Neuronal stem cell (in vitro differentiated cells): ENCODE results near the gene FFAR1.

Experiments used
- DNase-seq: peaks from one replicate; pipeline ENCODE4 v3.0.0-alpha.2; 2013; ENCODE audit warnings: low spot score
- H2AFZ ChIP-seq: one replicate; pipeline ENCODE4 v1.6.1; 2013; ENCODE audit warnings: mild to moderate bottlenecking, low read length, inconsistent platforms
- H2AK5ac ChIP-seq: 2 replicates; pipeline ENCODE4 v1.6.1; 2013; ENCODE audit warnings: low read depth, mild to moderate bottlenecking, inconsistent platforms, low read length, moderate library complexity, mixed read lengths
- H2BK120ac ChIP-seq: 2 replicates; pipeline ENCODE4 v1.6.1; 2013; ENCODE audit warnings: low read depth, mild to moderate bottlenecking, inconsistent platforms, low read length, moderate library complexity, mixed read lengths
- H2BK12ac ChIP-seq: one replicate; pipeline ENCODE4 v1.6.1; 2013; ENCODE audit warnings: low read length, inconsistent platforms
- H2BK15ac ChIP-seq: 2 replicates; pipeline ENCODE4 v1.6.1; 2013; ENCODE audit warnings: mild to moderate bottlenecking, low read length, inconsistent platforms, mixed read lengths
- H2BK5ac ChIP-seq: one replicate; pipeline ENCODE4 v1.6.1; 2013; ENCODE audit warnings: inconsistent platforms, mild to moderate bottlenecking, low read length, moderate library complexity
- H3K14ac ChIP-seq: one replicate; pipeline ENCODE4 v1.6.1; 2013; ENCODE audit warnings: low read length, inconsistent platforms
- H3K18ac ChIP-seq: 2 replicates; pipeline ENCODE4 v1.6.1; 2013; ENCODE audit warnings: low read length, inconsistent platforms
- H3K23ac ChIP-seq: 2 replicates; pipeline ENCODE4 v1.6.1; 2013; ENCODE audit warnings: low read depth, mild to moderate bottlenecking, mixed read lengths, low read length, inconsistent platforms; ENCODE audit not compliant: poor library complexity
- H3K27ac ChIP-seq: replicated peaks from 3 replicates; pipeline ENCODE4 v1.5.1; 2013; ENCODE audit warnings: low read length, inconsistent platforms
- H3K27me3 ChIP-seq, 3 experiments: 2 replicates each; pipeline ENCODE4 v1.6.1; 2013; ENCODE audit warnings: low read length in 3 of 3, mild to moderate bottlenecking in 2 of 3, inconsistent platforms in 1 of 3, low read depth in 1 of 3, mixed read lengths in 1 of 3, moderate library complexity in 1 of 3; ENCODE audit not compliant: control insufficient read depth in 3 of 3, insufficient read depth in 3 of 3
- H3K36me3 ChIP-seq, 2 donors: replicated peaks in 1 of 2; 2 replicates each; pipeline ENCODE4 v1.6.1; 2013; ENCODE audit warnings: low read length in 2 of 2; ENCODE audit not compliant: control insufficient read depth in 2 of 2, insufficient read depth in 2 of 2
- H3K4ac ChIP-seq: 2 replicates; pipeline ENCODE4 v1.6.1; 2013; ENCODE audit warnings: inconsistent platforms, mild to moderate bottlenecking, low read length, moderate library complexity
- H3K4me1 ChIP-seq, 2 donors: 1 replicate in 1 of 2; 2 replicates in 1 of 2; pipeline ENCODE4 v1.6.1; 2013; ENCODE audit warnings: low read length in 2 of 2, low read depth in 1 of 2; ENCODE audit not compliant: control insufficient read depth in 2 of 2, insufficient read depth in 1 of 2
- H3K4me2 ChIP-seq: one replicate; pipeline ENCODE4 v1.6.1; 2013; ENCODE audit warnings: mild to moderate bottlenecking, low read length, inconsistent platforms; ENCODE audit not compliant: insufficient read depth, poor library complexity, severe bottlenecking
- H3K4me3 ChIP-seq, 2 donors: 2 replicates each; pipeline ENCODE4 v1.5.1; 2013; ENCODE audit warnings: low read length in 2 of 2, mild to moderate bottlenecking in 2 of 2, inconsistent platforms in 1 of 2, moderate library complexity in 1 of 2
- H3K79me1 ChIP-seq: one replicate; pipeline ENCODE4 v1.6.1; 2013; ENCODE audit warnings: low read depth, mild to moderate bottlenecking, inconsistent platforms, low read length, moderate library complexity
- H3K9ac ChIP-seq: one replicate; pipeline ENCODE4 v1.6.1; 2013; ENCODE audit warnings: mild to moderate bottlenecking, low read depth, low read length, inconsistent platforms; ENCODE audit not compliant: poor library complexity
- H3K9me3 ChIP-seq, 2 donors: replicated peaks in 1 of 2; 2 replicates each; pipeline versions ENCODE3 to v1.6.1; 2013; ENCODE audit warnings: low read length in 2 of 2, mild to moderate bottlenecking in 2 of 2, inconsistent platforms in 1 of 2, low read depth in 1 of 2, mixed read lengths in 1 of 2, moderate library complexity in 1 of 2; ENCODE audit not compliant: control insufficient read depth in 2 of 2, insufficient read depth in 1 of 2
- H4K8ac ChIP-seq: one replicate; pipeline ENCODE4 v1.6.1; 2013; ENCODE audit warnings: low read depth, mild to moderate bottlenecking, inconsistent platforms, low read length, moderate library complexity
- H4K91ac ChIP-seq: one replicate; pipeline ENCODE4 v1.6.1; 2013; ENCODE audit warnings: low read length, low read depth, mild to moderate bottlenecking, inconsistent platforms; ENCODE audit not compliant: poor library complexity
- WGBS, 2 donors: extraction: QIAGEN DNeasy Blood & Tissue Kit; methylation state at CpG; one replicate each; pipeline ENCODE4 v1.1.7; 2013; ENCODE audit warnings: missing lambda C conversion rate in 2 of 2, mixed read lengths in 1 of 2; ENCODE audit not compliant: insufficient read length in 2 of 2, insufficient replicate concordance in 1 of 2; ENCODE audit errors: extremely low coverage in 2 of 2; 5-methylcytosine and 5-hydroxymethylcytosine counted together

The FFAR1 gene

GRCh38 chr19:35365303-35365702 is 17.6 kb downstream of the FFAR1 start:
- no peaks in the 10 kb centered on the region for H3K4me1 ChIP-seq
- no peak overlapping the region for H4K8ac ChIP-seq
- no peak for DNase-seq
- H3K4me2 ChIP-seq, result no peak overlapping the region
- no peak overlapping the region for H2AK5ac ChIP-seq
- H2AFZ ChIP-seq, result no peak overlapping the region
- H3K79me1 ChIP-seq, result no peaks in the 10 kb centered on the region
- no peak overlapping the region for H2BK12ac ChIP-seq
- no peak overlapping the region for H2BK5ac ChIP-seq
- H3K18ac ChIP-seq, result no peak overlapping the region
- H3K9me3 ChIP-seq, result no peaks in the 10 kb centered on the region
- H2BK120ac ChIP-seq, result no peak overlapping the region
- H2BK15ac ChIP-seq, result no peak overlapping the region
- no peak overlapping the region for H3K27ac ChIP-seq
- no peak overlapping the region for H3K23ac ChIP-seq
- no peak overlapping the region for H3K9ac ChIP-seq
- H3K4ac ChIP-seq, result no peak overlapping the region
- no peaks in the 10 kb centered on the region for H3K36me3 ChIP-seq
- H3K14ac ChIP-seq, result no peak overlapping the region
- H3K27me3 ChIP-seq, result no peaks in the 10 kb centered on the region
- H4K91ac ChIP-seq, result no peak overlapping the region
- no peak overlapping the region for H3K4me3 ChIP-seq
- WGBS, 2 donors, result no CpG with 5 or more reads among the region's 4 CpGs

- no peak overlapping the region for H2BK12ac ChIP-seq
- no peak overlapping the region for H3K14ac ChIP-seq
- no peak overlapping the region for H3K9ac ChIP-seq
- no peak overlapping the region for H4K8ac ChIP-seq
- H2BK5ac ChIP-seq, result no peak overlapping the region
- no peaks in the 10 kb centered on the region for H3K36me3 ChIP-seq
- no peaks in the 10 kb centered on the region for H3K79me1 ChIP-seq
- no CpG with 5 or more reads among the region's 1 CpG for WGBS, 2 donors
- H2AK5ac ChIP-seq, result no peak overlapping the region
- no peaks in the 10 kb centered on the region for H3K9me3 ChIP-seq
- no peak overlapping the region for H2BK120ac ChIP-seq
- H3K4me2 ChIP-seq, result no peak overlapping the region
- DNase-seq, result no peak
- no peak overlapping the region for H2BK15ac ChIP-seq
- no peak overlapping the region for H3K4ac ChIP-seq
- no peak overlapping the region for H3K27ac ChIP-seq
- H2AFZ ChIP-seq, result no peak overlapping the region
- no peak overlapping the region for H4K91ac ChIP-seq
- H3K4me3 ChIP-seq, result no peak overlapping the region
- H3K18ac ChIP-seq, result no peak overlapping the region
- H3K27me3 ChIP-seq, result no peaks in the 10 kb centered on the region
- no peaks in the 10 kb centered on the region for H3K4me1 ChIP-seq
- H3K23ac ChIP-seq, result no peak overlapping the region
Observed at GRCh38 chr19:35368378-35368777, 20.7 kb downstream of the FFAR1 start.

GRCh38 chr19:35369522-35369921 is 21.8 kb downstream of the FFAR1 start:
- H3K18ac ChIP-seq, result no peak overlapping the region
- H3K14ac ChIP-seq, result no peak overlapping the region
- H3K4ac ChIP-seq, result no peak overlapping the region
- no peaks in the 10 kb centered on the region for H3K79me1 ChIP-seq
- no peak overlapping the region for H4K91ac ChIP-seq
- no peaks in the 10 kb centered on the region for H3K4me1 ChIP-seq
- no peak overlapping the region for H3K27ac ChIP-seq
- no peak overlapping the region for H3K4me2 ChIP-seq
- no peak overlapping the region for H2BK15ac ChIP-seq
- H3K9me3 ChIP-seq, result no peaks in the 10 kb centered on the region
- no peak overlapping the region for H3K4me3 ChIP-seq
- no peak overlapping the region for H2BK12ac ChIP-seq
- no peak overlapping the region for H2BK120ac ChIP-seq
- H3K27me3 ChIP-seq, result no peaks in the 10 kb centered on the region
- DNase-seq, result no peak
- no peaks in the 10 kb centered on the region for H3K36me3 ChIP-seq
- no peak overlapping the region for H2AFZ ChIP-seq
- H2BK5ac ChIP-seq, result no peak overlapping the region
- no peak overlapping the region for H2AK5ac ChIP-seq
- no peak overlapping the region for H4K8ac ChIP-seq
- H3K9ac ChIP-seq, result no peak overlapping the region
- H3K23ac ChIP-seq, result no peak overlapping the region

GRCh38 chr19:35370722-35371121 is 23.0 kb downstream of the FFAR1 start, which contains the start of gene GPR42:
TSS of gene GPR42 (plus strand) at chr19:35371068. CDS start at chr19:35371360, 292 bp downstream.
- no peak within 1 kb of the TSS for H3K14ac ChIP-seq
- H3K79me1 ChIP-seq, result no peaks in the 10 kb centered on the region
- H2AFZ ChIP-seq, result no peak within 1 kb of the TSS
- no peaks in the 10 kb centered on the region for H3K27me3 ChIP-seq
- no peak within 1 kb of the TSS for H2BK12ac ChIP-seq
- no peak within 1 kb of the TSS for H2BK5ac ChIP-seq
- H3K4ac ChIP-seq, result no peak within 1 kb of the TSS
- no peak within 1 kb of the TSS for H2BK120ac ChIP-seq
- H3K9ac ChIP-seq, result no peak within 1 kb of the TSS
- no peak within 1 kb of the TSS for H3K18ac ChIP-seq
- no peaks in the 10 kb centered on the region for H3K4me1 ChIP-seq
- WGBS, 2 donors, result no CpG with 5 or more reads among the region's 8 CpGs
- DNase-seq, result no peak
- no peaks in the 10 kb centered on the region for H3K9me3 ChIP-seq
- no peak within 1 kb of the TSS for H3K4me3 ChIP-seq
- no peak within 1 kb of the TSS for H2AK5ac ChIP-seq
- no peak within 1 kb of the TSS for H4K91ac ChIP-seq
- H2BK15ac ChIP-seq, result no peak within 1 kb of the TSS
- no peak within 1 kb of the TSS for H4K8ac ChIP-seq
- H3K27ac ChIP-seq, result no peak within 1 kb of the TSS
- H3K4me2 ChIP-seq, result no peak within 1 kb of the TSS
- no peaks in the 10 kb centered on the region for H3K36me3 ChIP-seq
- H3K23ac ChIP-seq, result no peak within 1 kb of the TSS
